ENCODE data around the gene LIX1L. TPM values are rescaled to one million over a fixed set of nuclear protein-coding genes. Genes with fewer than 3 reads are reported as not detected.

The LIX1L gene
- total and polyA plus RNA-seq, 2 of the 13 experiments (the other 11 are each of a cell fraction or from before 2014, with no cell fraction given) = 8.1 to 24.9 TPM

GRCh38 chr1:145996433-145997015 lies 38.7 kb upstream of the LIX1L start, which contains the start of gene TXNIP (continued):
- TF ChIP-seq HMGXB4 (CRISPR knock-in tag; IDR thresholded peaks at IDR 0.05; ENCODE audit: borderline replicate concordance in 1 of 2, low read depth in 1 of 2) = peak; percentile 81 to 84; a peak in 3 of 4 replicates
- TF ChIP-seq ZNF790 (CRISPR knock-in tag; IDR thresholded peaks at IDR 0.05; ENCODE audit: borderline replicate concordance) = peak; percentile 87
- no peak for TF ChIP-seq THAP8 (CRISPR knock-in tag; IDR thresholded peaks at IDR 0.05; ENCODE audit: borderline replicate concordance)
- peak; percentile 93 for TF ChIP-seq DMAP1 (CRISPR knock-in tag; IDR thresholded peaks at IDR 0.05)
- peak; percentile 56; the same call in 1 of the 2 replicates for TF ChIP-seq ELF4 (CRISPR knock-in tag; IDR thresholded peaks at IDR 0.05; ENCODE audit: borderline replicate concordance)
- TF ChIP-seq HMG20A (CRISPR knock-in tag; IDR thresholded peaks at IDR 0.05; ENCODE audit: borderline replicate concordance) = peak; percentile 77; the same call in 1 of the 2 replicates
- no peak for TF ChIP-seq USF2 (IDR thresholded peaks at IDR 0.05; ENCODE audit: low read depth, low read length)
- no peak for TF ChIP-seq USF2 (CRISPR knock-in tag; IDR thresholded peaks at IDR 0.05; ENCODE audit: borderline replicate concordance)
- no peak for TF ChIP-seq CEBPZ (IDR thresholded peaks at IDR 0.05; ENCODE audit: low read length)
- TF ChIP-seq DNMT1 (CRISPR knock-in tag; IDR thresholded peaks at IDR 0.05) = no peak
- no peak for TF ChIP-seq GMEB2 (CRISPR knock-in tag; IDR thresholded peaks at IDR 0.05; ENCODE audit: low read depth)
- no peak for TF ChIP-seq ZBTB7A (CRISPR knock-in tag; IDR thresholded peaks at IDR 0.05)
- TF ChIP-seq JARID2 (CRISPR knock-in tag; IDR thresholded peaks at IDR 0.05; ENCODE audit: insufficient replicate concordance) = no peak
- no peak for TF ChIP-seq RAD51 (IDR thresholded peaks at IDR 0.05; ENCODE audit: borderline replicate concordance)
- peak; percentile 48; the same call in 1 of the 2 replicates for TF ChIP-seq SP5 (CRISPR knock-in tag; IDR thresholded peaks at IDR 0.05; ENCODE audit: borderline replicate concordance, low read depth)
- no peak for TF ChIP-seq ZNF530 (CRISPR knock-in tag; IDR thresholded peaks at IDR 0.05; ENCODE audit: low read depth)

Measured in HepG2 (cell line).